ENCODE data around the gene OGDH. TPM values are rescaled to one million over a fixed set of nuclear protein-coding genes. Genes with fewer than 3 reads are reported as not detected.

The OGDH gene
- total RNA-seq, 1 donor from 2014 or later = 67.1 TPM

DNA sequence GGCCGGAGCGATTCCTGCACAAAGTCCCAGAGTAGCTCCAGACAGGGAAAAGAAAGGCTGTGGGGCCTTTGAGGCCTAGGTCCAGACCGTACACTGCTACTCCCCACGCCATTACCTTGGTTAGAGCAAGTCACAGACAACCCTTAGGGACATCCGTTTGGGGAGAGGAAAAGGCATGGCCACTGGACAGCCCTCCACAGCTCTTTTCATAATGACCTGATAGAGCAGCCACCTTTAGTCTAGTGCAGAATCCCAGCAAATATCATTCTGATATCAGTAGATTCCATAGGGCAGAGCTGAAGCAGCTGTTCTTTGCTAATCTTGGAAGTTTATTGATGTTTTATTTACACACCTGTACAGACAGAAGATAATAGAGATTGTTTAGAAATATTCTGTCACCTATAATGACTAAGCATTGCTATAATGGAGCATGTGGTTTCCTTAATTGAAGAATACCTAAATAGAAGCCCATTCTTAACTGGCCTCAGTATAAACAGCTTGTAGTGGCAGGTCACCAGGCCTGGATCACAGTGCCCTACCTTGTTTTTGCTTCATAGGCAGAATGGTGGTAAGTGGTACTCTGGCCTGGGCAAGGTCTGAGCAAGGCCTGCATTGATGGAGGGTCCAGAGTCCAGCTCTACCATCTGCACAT, 27.9 kb downstream of the OGDH start:
- TF ChIP-seq, protein P1, sequence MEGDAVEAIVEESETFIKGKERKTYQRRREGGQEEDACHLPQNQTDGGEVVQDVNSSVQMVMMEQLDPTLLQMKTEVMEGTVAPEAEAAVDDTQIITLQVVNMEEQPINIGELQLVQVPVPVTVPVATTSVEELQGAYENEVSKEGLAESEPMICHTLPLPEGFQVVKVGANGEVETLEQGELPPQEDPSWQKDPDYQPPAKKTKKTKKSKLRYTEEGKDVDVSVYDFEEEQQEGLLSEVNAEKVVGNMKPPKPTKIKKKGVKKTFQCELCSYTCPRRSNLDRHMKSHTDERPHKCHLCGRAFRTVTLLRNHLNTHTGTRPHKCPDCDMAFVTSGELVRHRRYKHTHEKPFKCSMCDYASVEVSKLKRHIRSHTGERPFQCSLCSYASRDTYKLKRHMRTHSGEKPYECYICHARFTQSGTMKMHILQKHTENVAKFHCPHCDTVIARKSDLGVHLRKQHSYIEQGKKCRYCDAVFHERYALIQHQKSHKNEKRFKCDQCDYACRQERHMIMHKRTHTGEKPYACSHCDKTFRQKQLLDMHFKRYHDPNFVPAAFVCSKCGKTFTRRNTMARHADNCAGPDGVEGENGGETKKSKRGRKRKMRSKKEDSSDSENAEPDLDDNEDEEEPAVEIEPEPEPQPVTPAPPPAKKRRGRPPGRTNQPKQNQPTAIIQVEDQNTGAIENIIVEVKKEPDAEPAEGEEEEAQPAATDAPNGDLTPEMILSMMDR (IDR thresholded peaks at IDR 0.05; ENCODE audit: unreplicated experiment) = no peak
- no peak for DNase-seq (ENCODE audit: low spot score)
- Mint-ChIP-seq H3K9me3 (ENCODE audit: unreplicated experiment) (no peaks in the 10 kb centered on the region), H3K27ac (ENCODE audit: unreplicated experiment) (no peak overlapping the region), H3K27me3 (ENCODE audit: unreplicated experiment) (peaks cover 3% of the 10 kb centered on the region), H3K4me1 (ENCODE audit: unreplicated experiment) (peaks cover 36% of the 10 kb centered on the region), H3K36me3 (ENCODE audit: low read depth, unreplicated experiment) (no peaks in the 10 kb centered on the region), H3K4me3 (ENCODE audit: unreplicated experiment) (no peak overlapping the region)

DNA sequence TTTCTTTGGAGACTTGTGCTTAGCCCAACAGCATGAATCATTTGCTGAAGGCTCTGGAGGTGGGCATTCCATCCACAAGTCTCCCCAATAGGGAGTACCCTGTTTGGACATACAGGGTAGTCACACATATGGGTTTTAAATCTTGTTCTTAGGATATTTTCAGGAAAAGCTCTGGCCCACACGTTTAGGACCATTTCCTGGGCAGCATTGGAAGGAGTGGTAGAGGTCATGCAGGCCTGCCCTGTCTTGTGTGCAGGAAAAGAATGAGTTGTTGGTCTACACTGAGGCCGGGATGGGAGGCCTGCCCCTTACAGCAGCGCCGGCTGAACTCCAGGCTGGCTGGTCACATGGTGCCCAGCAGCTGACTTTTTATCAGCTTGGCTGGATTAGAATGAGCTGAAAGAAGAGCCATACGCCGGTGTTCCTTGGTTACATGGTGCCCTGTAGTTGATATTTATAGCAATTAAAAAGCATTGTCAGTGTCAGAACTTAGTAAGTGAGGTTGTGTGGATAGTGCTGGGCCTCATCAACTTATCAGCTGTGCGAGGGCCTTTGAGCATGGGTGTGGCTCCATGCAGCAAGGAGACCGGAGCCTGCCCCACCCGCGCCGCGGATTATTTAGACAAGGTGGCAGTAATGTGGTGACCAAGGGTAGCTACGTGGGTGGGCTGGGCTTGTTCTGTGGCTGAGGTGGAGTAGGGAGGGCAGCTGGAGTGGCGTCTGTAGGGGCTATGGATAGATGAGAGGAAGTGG, 28.6 kb downstream of the OGDH start:
- no peak overlapping the region for H3K27ac Mint-ChIP-seq (ENCODE audit: unreplicated experiment)
- H3K9me3 Mint-ChIP-seq (ENCODE audit: unreplicated experiment) = no peaks in the 10 kb centered on the region

DNA sequence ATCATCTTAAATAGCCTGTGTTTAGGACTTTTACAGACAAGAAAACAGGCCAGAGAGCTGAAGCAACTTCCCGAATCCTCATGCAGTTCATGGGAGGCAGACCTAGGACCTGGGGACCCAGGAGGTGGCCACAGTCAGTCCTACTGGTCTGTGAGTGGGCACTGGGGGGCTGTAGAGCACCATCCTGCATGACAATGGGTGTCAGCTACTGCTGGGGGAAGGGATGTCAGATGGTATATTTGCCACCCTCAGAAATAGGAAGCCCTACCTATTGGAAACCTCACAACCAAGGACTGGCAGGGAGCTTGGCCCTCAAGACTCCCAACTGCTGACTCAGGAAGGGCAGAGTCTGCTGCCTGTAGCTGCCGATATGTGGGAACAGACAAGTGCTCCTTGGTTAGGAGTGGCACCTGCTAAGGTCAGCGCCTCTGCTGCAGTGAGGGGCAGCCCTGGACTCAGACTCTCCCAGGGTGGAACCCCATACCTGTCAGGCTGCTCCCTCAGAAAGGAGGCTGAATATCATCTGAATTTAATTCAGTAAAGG, 29.7 kb downstream of the OGDH start:
- DNase-seq (ENCODE audit: low spot score) = no peak
- Mint-ChIP-seq H3K27ac (ENCODE audit: unreplicated experiment) (no peak overlapping the region), H3K9me3 (ENCODE audit: unreplicated experiment) (no peaks in the 10 kb centered on the region), H3K4me3 (ENCODE audit: unreplicated experiment) (no peak overlapping the region), H3K4me1 (ENCODE audit: unreplicated experiment) (peaks cover 37% of the 10 kb centered on the region), H3K36me3 (ENCODE audit: low read depth, unreplicated experiment) (no peaks in the 10 kb centered on the region), H3K27me3 (ENCODE audit: unreplicated experiment) (peaks cover 3% of the 10 kb centered on the region)
- TF ChIP-seq, protein P1 (IDR thresholded peaks at IDR 0.05; ENCODE audit: unreplicated experiment) = no peak

More for the DNA sequence above, 28.6 kb downstream of the OGDH start:
- Mint-ChIP-seq H3K36me3 (ENCODE audit: low read depth, unreplicated experiment) (no peaks in the 10 kb centered on the region), H3K27me3 (ENCODE audit: unreplicated experiment) (peaks cover 3% of the 10 kb centered on the region), H3K4me3 (ENCODE audit: unreplicated experiment) (no peak overlapping the region), H3K4me1 (ENCODE audit: unreplicated experiment) (peaks cover 42% of the 10 kb centered on the region)
- TF ChIP-seq, protein P1 (IDR thresholded peaks at IDR 0.05; ENCODE audit: unreplicated experiment) = no peak
- DNase-seq (ENCODE audit: low spot score) = no peak

DNA sequence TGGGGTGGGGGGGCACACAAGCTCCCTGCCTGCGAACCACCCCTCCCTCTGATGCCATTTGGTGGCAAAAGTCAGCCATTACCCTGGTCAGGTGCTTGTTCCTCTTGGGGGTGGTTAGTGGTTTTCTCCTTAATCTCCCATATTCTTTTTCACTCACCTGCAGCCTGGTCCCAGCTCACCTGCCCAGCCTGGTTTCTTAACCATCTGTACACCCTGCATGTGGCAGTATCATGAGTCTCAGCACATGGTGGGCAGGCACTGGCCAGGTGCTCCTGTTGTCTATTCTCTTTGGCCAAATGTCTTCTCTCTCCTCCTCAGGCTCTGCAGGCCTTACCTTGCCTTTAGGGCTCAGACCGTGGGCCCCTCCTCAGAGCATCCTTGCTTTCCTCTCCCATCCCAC, 30.5 kb downstream of the OGDH start:
- TF ChIP-seq, protein P1 (IDR thresholded peaks at IDR 0.05; ENCODE audit: unreplicated experiment) = no peak
- H3K36me3 Mint-ChIP-seq (ENCODE audit: low read depth, unreplicated experiment) = no peaks in the 10 kb centered on the region
- DNase-seq (ENCODE audit: low spot score) = no peak
- no peak overlapping the region for H3K4me3 Mint-ChIP-seq (ENCODE audit: unreplicated experiment)
- peaks cover 3% of the 10 kb centered on the region for H3K27me3 Mint-ChIP-seq (ENCODE audit: unreplicated experiment)
- H3K4me1 Mint-ChIP-seq (ENCODE audit: unreplicated experiment) = peaks cover 29% of the 10 kb centered on the region
- no peaks in the 10 kb centered on the region for H3K9me3 Mint-ChIP-seq (ENCODE audit: unreplicated experiment)
- no peak overlapping the region for H3K27ac Mint-ChIP-seq (ENCODE audit: unreplicated experiment)
